WTC11 (cell line): Measurements from ENCODE around the gene CNFN. TPM values are rescaled to one million over a fixed set of nuclear protein-coding genes. Genes with fewer than 3 reads are reported as not detected.

Source experiments
- ATF1 ChIP-seq: sonication (generic); formaldehyde crosslinking; IDR thresholded peaks from 2 replicates; pipeline ENCODE4 v1.8.1; 2023; ENCODE audit warnings: mild to moderate bottlenecking, moderate library complexity, missing genetic modification reagents
- EMX1 ChIP-seq: fragments of 250-450 bp; sonication (Bioruptor Pico); IDR thresholded peaks from 2 replicates; pipeline ENCODE4 v1.8.0; 2021; ENCODE audit warnings: mild to moderate bottlenecking
- ETV6 ChIP-seq: sonication (generic); formaldehyde crosslinking; IDR thresholded peaks from 2 replicates; pipeline ENCODE4 v1.8.1; 2022; ENCODE audit warnings: mild to moderate bottlenecking, missing genetic modification reagents
- GABPB1 ChIP-seq: sonication (generic); formaldehyde crosslinking; IDR thresholded peaks from 2 replicates; pipeline ENCODE4 v1.8.1; 2023; ENCODE audit warnings: mild to moderate bottlenecking, missing genetic modification reagents
- GRHL2 ChIP-seq: fragments of 250-450 bp; sonication (Bioruptor Pico); IDR thresholded peaks from 2 replicates; pipeline ENCODE4 v1.8.0; 2022; ENCODE audit warnings: mild to moderate bottlenecking, moderate library complexity; ENCODE audit not compliant: insufficient replicate concordance, severe bottlenecking
- IRF2 ChIP-seq: sonication (generic); formaldehyde crosslinking; IDR thresholded peaks from 2 replicates; pipeline ENCODE4 v1.8.0; 2022; ENCODE audit warnings: low read depth, missing genetic modification reagents, borderline replicate concordance
- JUN ChIP-seq: sonication (generic); formaldehyde crosslinking; IDR thresholded peaks from 2 replicates; pipeline ENCODE4 v1.8.0; 2023; ENCODE audit warnings: mild to moderate bottlenecking, missing genetic modification reagents
- KAT7 ChIP-seq: sonication (generic); formaldehyde crosslinking; IDR thresholded peaks from 2 replicates; pipeline ENCODE4 v1.8.1; 2023; ENCODE audit warnings: missing genetic modification reagents, mild to moderate bottlenecking, borderline replicate concordance
- RELA ChIP-seq: sonication (generic); formaldehyde crosslinking; IDR thresholded peaks from 2 replicates; pipeline ENCODE4 v1.8.1; 2022; ENCODE audit warnings: missing genetic modification reagents, mild to moderate bottlenecking, borderline replicate concordance
- SMAD3 ChIP-seq: sonication (generic); formaldehyde crosslinking; IDR thresholded peaks from 2 replicates; pipeline ENCODE4 v1.8.0; 2022; ENCODE audit warnings: missing genetic modification reagents, mild to moderate bottlenecking, borderline replicate concordance
- SOX15 ChIP-seq: fragments of 250-450 bp; sonication (Bioruptor Pico); IDR thresholded peaks from 2 replicates; pipeline ENCODE4 v1.9.0; 2021; ENCODE audit warnings: mild to moderate bottlenecking
- SP1 ChIP-seq: sonication (generic); formaldehyde crosslinking; conservative IDR thresholded peaks from 2 replicates; pipeline ENCODE4 v1.8.1; 2022; ENCODE audit warnings: missing genetic modification reagents
- TCF7 ChIP-seq: sonication (generic); formaldehyde crosslinking; IDR thresholded peaks from 2 replicates; pipeline ENCODE4 v1.8.0; 2022; ENCODE audit warnings: mild to moderate bottlenecking, low read depth, missing genetic modification reagents, moderate library complexity
- ZNF138 ChIP-seq: sonication (generic); formaldehyde crosslinking; conservative IDR thresholded peaks from 2 replicates; pipeline ENCODE4 v1.8.1; 2022; ENCODE audit warnings: mild to moderate bottlenecking, moderate library complexity, missing genetic modification reagents
- ZNF396 ChIP-seq: fragments of 250-450 bp; sonication (Bioruptor Pico); IDR thresholded peaks from 2 replicates; pipeline ENCODE4 v1.8.0; 2021; ENCODE audit warnings: mild to moderate bottlenecking, moderate library complexity, borderline replicate concordance
- total RNA-seq: library from RNA; stranded (reverse); gene quantifications from 3 replicates; pipeline ENCODE4 v1.2.3, GENCODE V29; 2021
- TF ChIP-seq, protein P1 (sequence below): fragments of 250-450 bp; sonication (Bioruptor Pico); IDR thresholded peaks from 2 replicates; pipeline ENCODE4 v1.8.0; 2021; ENCODE audit warnings: mild to moderate bottlenecking
- TF ChIP-seq, protein P2 (sequence below): sonication (generic); formaldehyde crosslinking; IDR thresholded peaks from 2 replicates; pipeline ENCODE4 v1.8.1; 2022; ENCODE audit warnings: mild to moderate bottlenecking, moderate library complexity, missing genetic modification reagents
- TF ChIP-seq, protein P3 (sequence below): sonication (generic); formaldehyde crosslinking; IDR thresholded peaks from 2 replicates; pipeline ENCODE4 v1.8.1; 2022; ENCODE audit warnings: low read depth, mild to moderate bottlenecking, moderate library complexity, missing genetic modification reagents, borderline replicate concordance
- TF ChIP-seq, protein P4 (sequence below): sonication (generic); formaldehyde crosslinking; IDR thresholded peaks from 2 replicates; pipeline ENCODE4 v1.8.0; 2022; ENCODE audit warnings: mild to moderate bottlenecking, missing genetic modification reagents
- TF ChIP-seq, protein P5 (sequence below): sonication (generic); formaldehyde crosslinking; IDR thresholded peaks from 2 replicates; pipeline ENCODE4 v1.8.0; 2022; ENCODE audit warnings: mild to moderate bottlenecking, missing genetic modification reagents
- TF ChIP-seq, protein P6 (sequence below): fragments of 250-450 bp; sonication (Bioruptor Pico); IDR thresholded peaks from 2 replicates; pipeline ENCODE4 v1.9.0; 2021; ENCODE audit warnings: mild to moderate bottlenecking
- TF ChIP-seq, protein P7 (sequence below): sonication (generic); formaldehyde crosslinking; IDR thresholded peaks from 2 replicates; pipeline ENCODE4 v1.8.0; 2022; ENCODE audit warnings: mild to moderate bottlenecking, missing genetic modification reagents
- TF ChIP-seq, protein P8 (sequence below): sonication (generic); formaldehyde crosslinking; IDR thresholded peaks from 2 replicates; pipeline ENCODE4 v1.8.1; 2023; ENCODE audit warnings: mild to moderate bottlenecking, missing genetic modification reagents
- TF ChIP-seq, protein P9 (sequence below): sonication (generic); formaldehyde crosslinking; IDR thresholded peaks from 2 replicates; pipeline ENCODE4 v1.8.0; 2023; ENCODE audit warnings: missing genetic modification reagents, mild to moderate bottlenecking, borderline replicate concordance

CNFN gene
- total RNA-seq, 1 experiment from 2014 or later, result 9.6 TPM

DNA sequence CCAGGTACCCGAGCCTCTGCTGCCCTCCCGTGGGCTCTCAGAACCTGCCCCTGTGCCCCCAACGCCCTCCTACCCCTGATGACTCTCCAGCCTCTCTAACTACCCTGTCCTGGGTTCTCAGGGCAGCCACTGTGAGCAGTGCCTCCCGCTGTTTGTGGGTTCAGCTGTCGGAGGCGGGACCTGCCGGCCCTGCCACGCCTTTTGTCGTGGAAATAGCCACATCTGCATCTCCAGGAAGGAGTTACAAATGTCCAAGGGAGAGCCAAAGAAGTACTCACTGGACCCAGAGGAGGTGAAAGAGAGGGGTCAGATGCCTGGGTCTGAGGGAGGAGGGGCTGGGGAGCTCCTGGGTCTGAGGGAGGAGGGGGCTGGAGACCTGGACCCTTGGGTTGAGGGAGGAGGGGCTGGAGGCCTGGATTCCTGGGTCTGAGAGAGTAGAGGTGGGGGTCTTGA is 20.0 kb downstream of the CNFN start (continued):
- TF ChIP-seq, protein P1, sequence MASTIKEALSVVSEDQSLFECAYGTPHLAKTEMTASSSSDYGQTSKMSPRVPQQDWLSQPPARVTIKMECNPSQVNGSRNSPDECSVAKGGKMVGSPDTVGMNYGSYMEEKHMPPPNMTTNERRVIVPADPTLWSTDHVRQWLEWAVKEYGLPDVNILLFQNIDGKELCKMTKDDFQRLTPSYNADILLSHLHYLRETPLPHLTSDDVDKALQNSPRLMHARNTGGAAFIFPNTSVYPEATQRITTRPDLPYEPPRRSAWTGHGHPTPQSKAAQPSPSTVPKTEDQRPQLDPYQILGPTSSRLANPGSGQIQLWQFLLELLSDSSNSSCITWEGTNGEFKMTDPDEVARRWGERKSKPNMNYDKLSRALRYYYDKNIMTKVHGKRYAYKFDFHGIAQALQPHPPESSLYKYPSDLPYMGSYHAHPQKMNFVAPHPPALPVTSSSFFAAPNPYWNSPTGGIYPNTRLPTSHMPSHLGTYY, result no peak
- TF ChIP-seq, protein P2, sequence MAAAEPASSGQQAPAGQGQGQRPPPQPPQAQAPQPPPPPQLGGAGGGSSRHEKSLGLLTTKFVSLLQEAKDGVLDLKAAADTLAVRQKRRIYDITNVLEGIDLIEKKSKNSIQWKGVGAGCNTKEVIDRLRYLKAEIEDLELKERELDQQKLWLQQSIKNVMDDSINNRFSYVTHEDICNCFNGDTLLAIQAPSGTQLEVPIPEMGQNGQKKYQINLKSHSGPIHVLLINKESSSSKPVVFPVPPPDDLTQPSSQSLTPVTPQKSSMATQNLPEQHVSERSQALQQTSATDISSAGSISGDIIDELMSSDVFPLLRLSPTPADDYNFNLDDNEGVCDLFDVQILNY (CRISPR knock-in tag), result no peak
- TF ChIP-seq IRF2 (CRISPR knock-in tag), result no peak
- TF ChIP-seq ZNF396 (CRISPR knock-in tag), result no peak
- TF ChIP-seq TCF7 (CRISPR knock-in tag), result no peak
- TF ChIP-seq, protein P3, sequence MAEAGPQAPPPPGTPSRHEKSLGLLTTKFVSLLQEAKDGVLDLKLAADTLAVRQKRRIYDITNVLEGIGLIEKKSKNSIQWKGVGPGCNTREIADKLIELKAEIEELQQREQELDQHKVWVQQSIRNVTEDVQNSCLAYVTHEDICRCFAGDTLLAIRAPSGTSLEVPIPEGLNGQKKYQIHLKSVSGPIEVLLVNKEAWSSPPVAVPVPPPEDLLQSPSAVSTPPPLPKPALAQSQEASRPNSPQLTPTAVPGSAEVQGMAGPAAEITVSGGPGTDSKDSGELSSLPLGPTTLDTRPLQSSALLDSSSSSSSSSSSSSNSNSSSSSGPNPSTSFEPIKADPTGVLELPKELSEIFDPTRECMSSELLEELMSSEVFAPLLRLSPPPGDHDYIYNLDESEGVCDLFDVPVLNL, result no peak
- no peak for TF ChIP-seq RELA (CRISPR knock-in tag)
- no peak for TF ChIP-seq SOX15
- TF ChIP-seq GRHL2, result no peak
- no peak for TF ChIP-seq SMAD3 (CRISPR knock-in tag)
- TF ChIP-seq, protein P4, sequence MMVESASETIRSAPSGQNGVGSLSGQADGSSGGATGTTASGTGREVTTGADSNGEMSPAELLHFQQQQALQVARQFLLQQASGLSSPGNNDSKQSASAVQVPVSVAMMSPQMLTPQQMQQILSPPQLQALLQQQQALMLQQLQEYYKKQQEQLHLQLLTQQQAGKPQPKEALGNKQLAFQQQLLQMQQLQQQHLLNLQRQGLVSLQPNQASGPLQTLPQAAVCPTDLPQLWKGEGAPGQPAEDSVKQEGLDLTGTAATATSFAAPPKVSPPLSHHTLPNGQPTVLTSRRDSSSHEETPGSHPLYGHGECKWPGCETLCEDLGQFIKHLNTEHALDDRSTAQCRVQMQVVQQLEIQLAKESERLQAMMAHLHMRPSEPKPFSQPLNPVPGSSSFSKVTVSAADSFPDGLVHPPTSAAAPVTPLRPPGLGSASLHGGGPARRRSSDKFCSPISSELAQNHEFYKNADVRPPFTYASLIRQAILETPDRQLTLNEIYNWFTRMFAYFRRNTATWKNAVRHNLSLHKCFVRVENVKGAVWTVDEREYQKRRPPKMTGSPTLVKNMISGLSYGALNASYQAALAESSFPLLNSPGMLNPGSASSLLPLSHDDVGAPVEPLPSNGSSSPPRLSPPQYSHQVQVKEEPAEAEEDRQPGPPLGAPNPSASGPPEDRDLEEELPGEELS (CRISPR knock-in tag), result peak; percentile 41; the same call in 1 of the 2 replicates
- TF ChIP-seq, protein P5, sequence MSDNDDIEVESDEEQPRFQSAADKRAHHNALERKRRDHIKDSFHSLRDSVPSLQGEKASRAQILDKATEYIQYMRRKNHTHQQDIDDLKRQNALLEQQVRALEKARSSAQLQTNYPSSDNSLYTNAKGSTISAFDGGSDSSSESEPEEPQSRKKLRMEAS (CRISPR knock-in tag), result peak; percentile 33; the same call in 1 of the 2 replicates
- no peak for TF ChIP-seq ZNF138
- TF ChIP-seq KAT7 (CRISPR knock-in tag), result no peak
- peak; percentile 81 for TF ChIP-seq SP1 (CRISPR knock-in tag)
- TF ChIP-seq JUN (CRISPR knock-in tag), result no peak
- TF ChIP-seq ATF1 (CRISPR knock-in tag), result no peak
- TF ChIP-seq, protein P6, sequence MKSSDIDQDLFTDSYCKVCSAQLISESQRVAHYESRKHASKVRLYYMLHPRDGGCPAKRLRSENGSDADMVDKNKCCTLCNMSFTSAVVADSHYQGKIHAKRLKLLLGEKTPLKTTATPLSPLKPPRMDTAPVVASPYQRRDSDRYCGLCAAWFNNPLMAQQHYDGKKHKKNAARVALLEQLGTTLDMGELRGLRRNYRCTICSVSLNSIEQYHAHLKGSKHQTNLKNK (CRISPR knock-in tag), result no peak
- TF ChIP-seq GABPB1 (CRISPR knock-in tag), result no peak
- TF ChIP-seq, protein P7, sequence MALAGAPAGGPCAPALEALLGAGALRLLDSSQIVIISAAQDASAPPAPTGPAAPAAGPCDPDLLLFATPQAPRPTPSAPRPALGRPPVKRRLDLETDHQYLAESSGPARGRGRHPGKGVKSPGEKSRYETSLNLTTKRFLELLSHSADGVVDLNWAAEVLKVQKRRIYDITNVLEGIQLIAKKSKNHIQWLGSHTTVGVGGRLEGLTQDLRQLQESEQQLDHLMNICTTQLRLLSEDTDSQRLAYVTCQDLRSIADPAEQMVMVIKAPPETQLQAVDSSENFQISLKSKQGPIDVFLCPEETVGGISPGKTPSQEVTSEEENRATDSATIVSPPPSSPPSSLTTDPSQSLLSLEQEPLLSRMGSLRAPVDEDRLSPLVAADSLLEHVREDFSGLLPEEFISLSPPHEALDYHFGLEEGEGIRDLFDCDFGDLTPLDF (CRISPR knock-in tag), result no peak
- TF ChIP-seq, protein P8, sequence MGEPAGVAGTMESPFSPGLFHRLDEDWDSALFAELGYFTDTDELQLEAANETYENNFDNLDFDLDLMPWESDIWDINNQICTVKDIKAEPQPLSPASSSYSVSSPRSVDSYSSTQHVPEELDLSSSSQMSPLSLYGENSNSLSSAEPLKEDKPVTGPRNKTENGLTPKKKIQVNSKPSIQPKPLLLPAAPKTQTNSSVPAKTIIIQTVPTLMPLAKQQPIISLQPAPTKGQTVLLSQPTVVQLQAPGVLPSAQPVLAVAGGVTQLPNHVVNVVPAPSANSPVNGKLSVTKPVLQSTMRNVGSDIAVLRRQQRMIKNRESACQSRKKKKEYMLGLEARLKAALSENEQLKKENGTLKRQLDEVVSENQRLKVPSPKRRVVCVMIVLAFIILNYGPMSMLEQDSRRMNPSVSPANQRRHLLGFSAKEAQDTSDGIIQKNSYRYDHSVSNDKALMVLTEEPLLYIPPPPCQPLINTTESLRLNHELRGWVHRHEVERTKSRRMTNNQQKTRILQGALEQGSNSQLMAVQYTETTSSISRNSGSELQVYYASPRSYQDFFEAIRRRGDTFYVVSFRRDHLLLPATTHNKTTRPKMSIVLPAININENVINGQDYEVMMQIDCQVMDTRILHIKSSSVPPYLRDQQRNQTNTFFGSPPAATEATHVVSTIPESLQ (CRISPR knock-in tag), result no peak
- peak; percentile 92 for TF ChIP-seq ETV6 (CRISPR knock-in tag)
- no peak for TF ChIP-seq EMX1
- TF ChIP-seq, protein P9, sequence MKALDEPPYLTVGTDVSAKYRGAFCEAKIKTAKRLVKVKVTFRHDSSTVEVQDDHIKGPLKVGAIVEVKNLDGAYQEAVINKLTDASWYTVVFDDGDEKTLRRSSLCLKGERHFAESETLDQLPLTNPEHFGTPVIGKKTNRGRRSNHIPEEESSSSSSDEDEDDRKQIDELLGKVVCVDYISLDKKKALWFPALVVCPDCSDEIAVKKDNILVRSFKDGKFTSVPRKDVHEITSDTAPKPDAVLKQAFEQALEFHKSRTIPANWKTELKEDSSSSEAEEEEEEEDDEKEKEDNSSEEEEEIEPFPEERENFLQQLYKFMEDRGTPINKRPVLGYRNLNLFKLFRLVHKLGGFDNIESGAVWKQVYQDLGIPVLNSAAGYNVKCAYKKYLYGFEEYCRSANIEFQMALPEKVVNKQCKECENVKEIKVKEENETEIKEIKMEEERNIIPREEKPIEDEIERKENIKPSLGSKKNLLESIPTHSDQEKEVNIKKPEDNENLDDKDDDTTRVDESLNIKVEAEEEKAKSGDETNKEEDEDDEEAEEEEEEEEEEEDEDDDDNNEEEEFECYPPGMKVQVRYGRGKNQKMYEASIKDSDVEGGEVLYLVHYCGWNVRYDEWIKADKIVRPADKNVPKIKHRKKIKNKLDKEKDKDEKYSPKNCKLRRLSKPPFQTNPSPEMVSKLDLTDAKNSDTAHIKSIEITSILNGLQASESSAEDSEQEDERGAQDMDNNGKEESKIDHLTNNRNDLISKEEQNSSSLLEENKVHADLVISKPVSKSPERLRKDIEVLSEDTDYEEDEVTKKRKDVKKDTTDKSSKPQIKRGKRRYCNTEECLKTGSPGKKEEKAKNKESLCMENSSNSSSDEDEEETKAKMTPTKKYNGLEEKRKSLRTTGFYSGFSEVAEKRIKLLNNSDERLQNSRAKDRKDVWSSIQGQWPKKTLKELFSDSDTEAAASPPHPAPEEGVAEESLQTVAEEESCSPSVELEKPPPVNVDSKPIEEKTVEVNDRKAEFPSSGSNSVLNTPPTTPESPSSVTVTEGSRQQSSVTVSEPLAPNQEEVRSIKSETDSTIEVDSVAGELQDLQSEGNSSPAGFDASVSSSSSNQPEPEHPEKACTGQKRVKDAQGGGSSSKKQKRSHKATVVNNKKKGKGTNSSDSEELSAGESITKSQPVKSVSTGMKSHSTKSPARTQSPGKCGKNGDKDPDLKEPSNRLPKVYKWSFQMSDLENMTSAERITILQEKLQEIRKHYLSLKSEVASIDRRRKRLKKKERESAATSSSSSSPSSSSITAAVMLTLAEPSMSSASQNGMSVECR, result no peak
